Activated CD4-positive, alpha-beta T cell treated with anti-CD3 and anti-CD28 coated beads, Interleukin-2, Interleukin-4, amounts not matched to agents 100 ng/mL and 50 ng/mL, durations not matched to agents 16 hours and 8 hours (primary cell): ENCODE data around the gene SGCA.

Experiments used
- DNase-seq: peaks from one replicate; pipeline ENCODE4 v3.0.0-alpha.2; 2020; ENCODE audit warnings: low spot score

The SGCA gene

GRCh38 chr17:50194934-50195865 is 29.4 kb downstream of the SGCA start:
- DNase-seq: no peak

GRCh38 chr17:50196036-50196435 is 30.2 kb downstream of the SGCA start:
- no peak for DNase-seq

GRCh38 chr17:50196826-50197225 is 31.0 kb downstream of the SGCA start:
- no peak for DNase-seq

DNA sequence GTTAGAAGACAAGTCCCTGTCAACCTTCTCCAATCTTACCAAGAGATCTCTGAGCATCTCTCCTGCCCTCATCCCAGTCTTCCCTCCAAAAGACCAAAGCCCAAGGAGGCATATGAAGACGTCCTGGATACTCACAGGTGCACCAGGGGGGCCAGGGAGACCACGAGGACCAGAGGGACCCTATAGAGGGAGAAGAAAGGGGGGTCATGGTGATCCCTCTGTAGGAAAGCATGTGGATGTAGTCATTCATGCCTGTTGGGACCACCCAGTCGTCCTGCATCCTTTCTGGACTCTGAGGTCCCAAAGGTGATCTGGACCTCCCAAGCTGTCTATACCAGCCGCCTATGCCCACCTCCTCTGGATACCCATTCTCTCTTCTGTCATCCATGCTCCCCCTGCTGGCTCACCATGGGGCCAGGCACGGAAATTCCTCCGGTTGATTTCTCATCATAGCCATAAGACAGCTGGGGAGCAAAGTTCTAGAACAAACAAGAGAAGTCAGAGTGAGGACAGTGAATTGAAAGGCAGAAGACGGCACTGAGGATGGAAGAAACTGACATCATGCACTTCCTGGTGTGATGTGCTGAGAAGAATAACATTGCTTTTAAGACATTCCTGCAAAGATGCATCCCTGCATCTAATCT is 32.3 kb downstream of the SGCA start:
- DNase-seq: peak; percentile 57

DNA sequence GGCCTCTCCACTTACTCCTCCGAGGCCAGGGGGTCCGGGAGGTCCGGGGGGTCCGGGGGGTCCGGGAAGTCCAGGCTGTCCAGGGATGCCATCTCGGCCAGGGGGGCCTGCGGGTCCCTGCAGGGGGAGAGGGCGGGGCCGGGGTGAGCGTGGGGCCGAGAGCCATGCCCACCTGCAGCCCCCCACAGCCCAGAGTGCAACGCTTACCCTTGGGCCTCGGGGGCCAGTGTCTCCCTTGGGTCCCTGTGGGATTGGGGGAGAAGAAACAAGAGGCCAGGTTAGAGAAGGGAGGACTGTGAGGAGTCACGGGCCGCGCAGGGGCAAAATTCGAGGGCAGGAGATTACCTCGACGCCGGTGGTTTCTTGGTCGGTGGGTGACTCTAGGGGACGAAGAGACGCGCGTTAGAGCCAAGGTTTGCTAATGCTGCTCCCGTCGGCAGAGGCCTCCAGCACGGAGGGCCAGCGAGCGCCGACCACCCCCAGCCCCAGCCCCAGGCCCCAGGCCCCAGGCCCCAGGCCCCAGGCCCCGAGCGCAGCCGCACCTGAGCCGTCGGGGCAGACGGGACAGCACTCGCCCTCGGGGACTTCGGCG is 33.5 kb downstream of the SGCA start:
- no peak for DNase-seq

DNA sequence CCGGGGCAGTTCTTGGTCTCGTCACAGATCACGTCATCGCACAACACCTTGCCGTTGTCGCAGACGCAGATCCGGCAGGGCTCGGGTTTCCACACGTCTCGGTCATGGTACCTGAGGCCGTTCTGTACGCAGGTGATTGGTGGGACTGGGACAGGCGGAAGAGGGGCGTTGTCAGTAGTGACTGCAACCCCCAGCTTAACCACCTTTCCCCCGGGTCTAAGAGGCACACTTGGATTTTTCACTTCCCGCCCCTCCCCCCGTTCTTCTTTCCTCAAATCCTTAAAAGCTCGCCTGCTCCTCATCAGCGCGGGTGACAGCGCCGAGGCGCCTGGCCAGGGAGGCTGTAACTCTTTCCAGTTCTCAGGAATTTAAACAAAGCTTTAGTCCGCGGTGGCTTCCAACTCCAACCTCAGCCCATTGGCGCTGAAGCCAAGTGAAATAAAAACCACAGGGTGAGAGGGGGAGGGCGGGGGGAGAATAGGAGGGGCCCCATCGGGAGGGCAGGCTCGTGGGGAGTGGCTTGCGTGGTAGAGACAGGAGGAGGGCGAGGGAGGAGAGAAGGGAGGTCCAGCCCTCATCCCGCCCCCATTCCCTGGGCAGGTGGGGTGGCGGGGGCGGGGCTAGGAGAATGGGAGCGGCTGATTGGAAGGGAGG is 34.1 kb downstream of the SGCA start:
- peak; percentile 55 for DNase-seq

DNA sequence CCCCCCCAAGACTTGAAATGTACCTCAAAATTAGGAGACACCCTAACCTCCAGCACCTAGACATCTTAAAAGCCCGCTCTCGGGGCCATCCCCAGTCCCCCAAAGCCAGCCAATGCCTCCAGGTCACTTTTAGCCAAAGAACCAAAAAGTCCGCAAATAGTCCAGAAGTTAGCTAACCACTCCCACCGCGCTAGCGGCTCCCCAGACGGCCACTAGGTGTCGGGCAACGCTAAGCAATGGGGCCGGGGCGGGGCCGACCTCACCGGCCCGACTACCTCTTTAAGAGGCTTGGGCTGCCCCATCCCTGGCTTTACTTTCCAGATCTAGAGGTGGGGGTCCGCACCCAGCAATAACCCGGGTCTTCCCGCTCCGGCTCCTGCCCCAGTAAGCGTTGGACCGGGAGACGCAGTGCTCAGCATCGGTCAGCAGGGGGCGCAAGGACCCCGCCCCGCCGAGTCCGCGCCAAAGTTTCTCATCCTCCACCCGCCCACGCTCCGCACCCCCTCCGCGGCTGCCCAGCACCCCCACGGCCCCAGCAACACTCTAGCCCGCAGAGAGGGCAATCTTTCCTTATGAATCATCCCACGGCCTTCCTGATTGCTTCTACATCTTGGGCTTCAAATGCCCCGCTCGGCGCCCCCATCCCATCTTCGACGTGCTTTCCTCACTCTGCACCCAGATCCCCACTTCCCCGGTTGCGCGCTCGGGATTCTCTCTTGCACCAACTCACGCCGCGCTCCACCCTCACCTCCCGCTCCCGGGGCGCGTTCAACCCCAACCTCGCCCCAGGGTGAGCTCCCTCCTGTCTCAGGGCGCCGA is 34.9 kb downstream of the SGCA start:
- peak; percentile 77 for DNase-seq

DNA sequence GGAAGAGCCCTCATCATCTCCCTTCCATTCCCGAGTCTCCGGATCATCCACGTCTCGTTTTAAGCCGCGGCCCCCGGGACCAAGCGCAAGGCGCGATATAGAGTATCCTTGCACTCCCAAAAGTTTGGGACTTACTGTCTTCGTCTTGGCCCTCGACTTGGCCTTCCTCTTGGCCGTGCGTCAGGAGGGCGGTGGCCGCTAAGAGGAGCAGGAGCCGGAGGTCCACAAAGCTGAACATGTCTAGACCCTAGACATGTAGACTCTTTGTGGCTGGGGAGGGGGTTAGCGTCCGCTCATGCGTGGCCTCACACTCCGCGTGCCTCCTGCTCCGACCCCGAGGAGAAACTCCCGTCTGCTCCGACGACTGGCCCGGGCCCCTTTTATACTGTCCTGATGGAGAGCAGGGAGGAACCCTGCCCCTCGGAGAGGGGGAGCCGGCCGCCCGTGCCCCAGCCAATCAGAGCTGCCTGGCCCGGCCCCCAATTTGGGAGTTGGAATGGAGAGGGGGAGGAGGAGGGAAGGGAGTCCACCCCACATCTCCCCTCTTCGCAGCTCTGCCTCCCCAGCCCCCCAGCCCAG is 35.6 kb downstream of the SGCA start, which contains the start of gene COL1A1:
COL1A1 (minus strand) TSS at position 356 of the 579 bp plus-strand sequence; CDS start at position 238, 118 bp downstream.
- DNase-seq: no peak

DNA sequence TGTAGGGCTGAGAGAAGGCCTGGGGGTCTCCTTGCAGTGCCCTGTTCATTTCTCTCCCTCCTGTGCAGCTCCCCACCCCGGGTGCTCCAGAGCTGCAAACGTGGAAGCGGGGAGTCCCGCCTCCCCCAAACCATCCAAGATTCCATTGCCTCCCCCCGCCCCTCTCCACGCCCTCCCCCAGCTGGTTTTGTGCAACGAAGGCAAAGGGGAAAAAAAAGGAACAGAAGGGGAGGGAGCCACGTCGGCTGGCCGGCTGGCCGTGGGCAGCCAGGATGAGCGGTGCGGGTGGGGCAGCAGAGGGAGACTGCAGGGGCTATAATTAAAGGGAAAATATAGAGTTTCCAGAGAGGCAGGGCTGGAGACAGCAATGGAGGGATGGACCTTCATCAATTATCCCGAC is 37.3 kb downstream of the SGCA start:
- DNase-seq: no peak

- no peak for DNase-seq
Measured at GRCh38 chr17:50203604-50204345, 38.0 kb downstream of the SGCA start.

GRCh38 chr17:50204431-50204830 is 38.6 kb downstream of the SGCA start:
- DNase-seq: no peak

DNA sequence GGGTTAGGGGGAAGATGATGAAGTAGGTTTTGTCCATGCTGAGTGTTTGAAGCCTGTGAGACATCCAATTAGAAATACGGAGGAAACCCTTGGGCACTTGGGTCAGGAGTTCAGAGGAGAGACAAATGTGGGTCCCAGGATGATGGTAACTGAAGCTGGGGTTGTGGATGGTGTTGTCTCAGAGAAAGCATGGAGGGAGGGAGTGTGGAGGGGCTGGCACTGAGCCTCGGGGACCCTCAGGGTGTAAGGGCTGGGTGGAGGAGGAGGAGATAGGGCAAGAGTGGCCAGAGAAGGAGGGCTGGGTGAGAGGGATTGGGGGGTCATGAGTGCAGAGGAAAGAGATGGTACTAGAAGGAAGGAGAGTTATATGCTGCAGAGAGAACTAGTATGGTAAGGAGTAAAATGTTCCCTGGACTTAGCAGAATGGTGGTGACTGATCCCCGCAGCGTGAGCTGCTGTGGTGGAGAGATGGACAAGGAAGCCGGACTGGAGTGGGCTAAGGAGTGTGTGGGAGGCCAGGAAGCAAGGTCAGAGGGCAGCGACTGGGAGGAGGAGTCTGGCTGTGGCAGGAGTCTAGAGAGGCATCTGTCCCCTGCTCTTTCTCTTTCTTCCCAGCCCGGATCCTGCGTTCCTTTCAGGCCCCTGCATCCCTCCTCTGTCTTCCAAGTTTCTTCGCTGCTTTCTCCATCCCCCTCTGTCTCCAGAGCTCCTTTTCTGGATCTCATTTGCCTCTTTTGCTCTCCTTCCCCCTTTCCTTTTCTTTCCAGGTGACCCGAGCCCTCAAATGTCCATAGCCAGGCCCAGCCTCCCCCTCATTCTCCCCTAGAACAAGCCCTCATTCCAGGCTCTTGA is 39.5 kb downstream of the SGCA start:
- no peak for DNase-seq

GRCh38 chr17:50205963-50206505 is 40.2 kb downstream of the SGCA start:
- DNase-seq: no peak

DNA sequence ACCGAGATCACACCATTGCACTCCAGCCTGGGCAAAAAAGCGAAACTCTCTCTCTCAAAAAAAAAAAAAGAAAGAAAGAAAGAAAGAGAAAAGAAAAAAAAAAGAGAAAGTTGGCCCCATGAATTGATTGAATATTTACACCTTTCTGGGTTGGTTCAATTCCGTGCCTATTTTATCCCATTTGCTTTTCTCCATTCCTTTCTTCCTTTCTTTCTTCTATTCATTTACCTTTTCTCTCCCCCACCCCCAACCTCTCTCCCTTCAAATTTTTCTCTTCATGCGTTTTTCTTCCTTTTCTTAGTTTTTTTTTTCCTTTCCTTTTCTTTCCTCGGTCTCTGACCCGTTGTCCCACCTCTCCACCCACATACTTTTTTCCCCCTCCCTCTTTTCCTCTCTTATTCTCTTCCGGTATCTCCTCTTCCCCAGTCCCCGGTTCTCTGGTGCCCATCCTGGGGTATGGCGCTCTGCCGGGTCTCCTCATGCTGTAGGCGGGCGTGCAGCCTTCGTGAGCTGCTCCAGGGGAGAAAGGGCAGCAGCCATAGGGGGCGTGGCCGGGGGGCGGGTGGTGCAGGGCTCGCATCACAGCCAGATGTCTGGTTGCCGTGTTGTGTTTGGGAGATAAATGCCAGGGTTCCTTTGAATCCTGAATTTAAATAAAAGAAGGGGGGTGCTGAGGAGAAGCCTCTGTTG is 40.9 kb downstream of the SGCA start:
- DNase-seq: no peak

DNA sequence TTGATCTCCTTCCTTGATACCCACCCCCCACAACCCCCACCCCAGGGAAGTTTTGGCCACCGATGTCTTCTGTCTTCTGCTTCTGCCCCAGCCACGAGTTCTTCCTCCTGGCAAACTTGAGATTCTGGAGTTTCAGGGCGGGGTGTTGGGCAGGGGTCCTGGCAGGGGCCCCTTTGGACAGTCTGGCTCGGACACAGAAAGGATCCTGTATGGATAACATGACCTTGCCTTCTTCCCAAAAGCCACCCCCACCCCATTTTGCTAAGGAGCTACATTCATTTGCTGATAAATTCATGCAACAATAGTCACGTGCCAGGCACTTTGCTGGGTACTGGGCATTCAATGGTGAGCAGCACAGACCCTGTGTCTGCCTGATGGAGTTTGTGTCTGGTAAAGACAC is 41.5 kb downstream of the SGCA start:
- no peak for DNase-seq

DNA sequence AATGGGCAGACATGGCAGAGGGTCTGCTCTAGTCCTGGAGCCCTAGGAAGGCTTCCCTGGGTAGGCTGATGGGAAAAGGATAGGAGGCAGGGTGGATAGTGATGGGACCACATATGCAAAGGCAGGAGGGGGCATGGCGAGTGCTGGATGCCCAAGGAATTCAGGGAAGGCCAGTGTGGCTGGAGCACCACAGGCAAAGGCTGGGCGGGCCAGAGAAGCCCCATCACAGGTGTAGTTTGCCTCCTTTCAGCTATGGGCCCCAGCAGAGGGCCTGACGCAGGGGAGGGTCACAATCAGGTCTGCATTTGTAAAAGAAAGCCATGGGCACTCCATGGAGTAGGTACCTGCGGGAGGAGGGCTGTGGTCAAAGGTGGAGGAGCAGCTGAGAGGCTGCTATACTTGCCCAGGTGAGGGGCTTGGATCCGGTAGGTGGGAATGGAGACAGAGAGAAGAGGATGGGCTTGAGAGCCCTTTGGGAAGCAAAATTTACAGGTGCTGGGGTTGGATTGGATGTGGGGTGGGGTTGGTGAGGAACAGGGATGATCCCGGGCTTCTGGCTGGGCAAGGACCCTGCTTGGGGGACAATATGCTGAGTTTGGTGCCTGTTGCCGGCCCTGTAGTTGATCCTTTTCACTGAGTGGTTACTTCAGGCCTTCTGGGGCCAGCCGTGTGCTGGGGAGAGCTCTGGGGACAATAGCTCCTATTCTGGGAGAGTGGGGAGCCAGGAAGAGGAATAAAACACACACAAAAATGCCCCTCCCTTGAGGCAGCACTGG is 42.2 kb downstream of the SGCA start:
- no peak for DNase-seq

- no peak for DNase-seq
Measured at GRCh38 chr17:50208611-50209061, 42.8 kb downstream of the SGCA start.

DNA sequence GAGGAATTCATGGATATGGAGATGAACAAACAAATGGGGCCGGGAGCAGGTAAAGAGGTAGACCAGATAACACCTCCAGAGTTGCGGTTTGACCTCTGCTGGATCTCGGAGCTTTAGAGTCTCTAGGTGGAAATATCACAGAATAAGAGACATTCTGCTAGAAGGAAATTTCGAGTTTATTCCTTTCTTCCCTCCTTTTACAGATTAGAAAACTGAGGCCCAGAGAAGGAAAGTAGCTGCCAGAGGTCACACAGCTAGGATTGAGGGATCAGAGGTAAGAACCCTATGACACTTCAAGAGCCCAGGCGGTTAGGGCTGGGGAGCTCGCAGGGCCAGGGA is 43.3 kb downstream of the SGCA start:
- no peak for DNase-seq
